K562 (cell line): ENCODE data around the gene FCRL3.

ENCODE experiments used
- ESRRB ChIP-seq: fragments of 250-450 bp; sonication (Bioruptor Pico); IDR thresholded peaks from 2 replicates; pipeline ENCODE4 v1.5.0; 2020; ENCODE audit warnings: mild to moderate bottlenecking, moderate library complexity, borderline replicate concordance
- ZNF197 ChIP-seq: fragments of 200-800 bp; sonication (Bioruptor generic); IDR thresholded peaks from 2 replicates; pipeline ENCODE4 v1.6.1; 2016; ENCODE audit warnings: low read depth, missing genetic modification characterization, missing compliant biosample characterization

- no peak for TF ChIP-seq ESRRB
- TF ChIP-seq ZNF197 (CRISPR knock-in tag) = no peak
Measured at GRCh38 chr1:157739229-157739901, 38.8 kb upstream of the FCRL3 start.
